Right lobe of liver (tissue), 4 donors: ENCODE data around the gene PFKFB4.

ENCODE experiments used
- CTCF ChIP-seq, 4 donors: fragments of 200-600 bp in 3 of 4; fragments of 450-650 bp in 1 of 4; IDR thresholded peaks; one replicate each; pipeline versions ENCODE4 v1.5.1 to v1.8.0; 2016 to 2022; ENCODE audit warnings: antibody characterized with exemption in 4 of 4, mild to moderate bottlenecking in 2 of 4
- POLR2A ChIP-seq: fragments of 450-650 bp; IDR thresholded peaks from one replicate; pipeline ENCODE4 v1.6.1; 2017; ENCODE audit warnings: antibody characterized with exemption, mild to moderate bottlenecking
- donor health status: DM: no; HTN: no; CAD: no.
- donor health status: DM: no; HTN: no; CAD: no.
- donor health status: DM: no; HTN: yes; CAD: no.

- TF ChIP-seq CTCF (IDR thresholded peaks at IDR 0.05) = no peak
- no peak for TF ChIP-seq POLR2A
Observed at GRCh38 chr3:48569400-48569799, 12.8 kb upstream of the PFKFB4 start.
